GM12878 (cell line): ENCODE measurements around the gene GPC6. TPM values are rescaled to one million over a fixed set of nuclear protein-coding genes. Genes with fewer than 3 reads are reported as not detected.

Experiments
- ATAC-seq: fragments of 200-7000 bp; cut with Tn5 transposase; 3 replicates; pipeline ENCODE4 v1.9.1; 2020; ENCODE audit warnings: mild to moderate bottlenecking, moderate library complexity
- BruUV-seq: library from RNA; stranded (reverse); fragments of 400-500 nt; replicated peaks from 2 replicates; lab custom pipeline; 2021; lab: Mats Ljungman, UMichigan
- CTCF ChIA-PET: fragments of 300-600 bp; sonication (Branson Sonifier 250); formaldehyde crosslinking; extraction: SDS; loops from one replicate; lab custom pipeline; 2021; ENCODE audit warnings: inconsistent platforms; lab: Yijun Ruan, JAX
- POLR2A ChIA-PET: fragments of 350-600 bp; formaldehyde crosslinking; extraction: SDS; loops from one replicate; lab custom pipeline; 2021; ENCODE audit warnings: inconsistent platforms; lab: Charles Lee
- RAD21 ChIA-PET: fragments of 300-600 bp; sonication (Branson Sonifier 250); formaldehyde crosslinking; loops from one replicate; lab custom pipeline; 2023; ENCODE audit warnings: antibody characterized with exemption; ENCODE audit not compliant: unreplicated experiment; lab: Charles Lee
- SMC1A ChIA-PET: fragments of 300-600 bp; sonication (Branson Sonifier 250); formaldehyde crosslinking; loops from one replicate; lab custom pipeline; 2023; ENCODE audit not compliant: unreplicated experiment, uncharacterized antibody; lab: Charles Lee
- DNase-seq: peaks from one replicate; pipeline ENCODE4 v3.0.0-alpha.2; 2011; ENCODE audit warnings: low read depth, low spot score
- FAIRE-seq: peaks from 3 replicates; lab custom pipeline; 2011; peaks lifted over from hg19 to GRCh38; lab: Jason Lieb, UNC
- H2AFZ ChIP-seq: 2 replicates; pipeline ENCODE4 v1.6.0; 2011; ENCODE audit warnings: low read depth, low read length, control low read depth; ENCODE audit not compliant: control insufficient read depth
- H3K27ac ChIP-seq: 2 replicates; pipeline ENCODE4 v1.5.1; 2011; ENCODE audit warnings: control low read depth; ENCODE audit not compliant: control insufficient read depth, insufficient read depth
- H3K27me3 ChIP-seq, 2 experiments: replicated peaks in 1 of 2; 2 replicates each; pipeline versions ENCODE4 v1.6.0 to v1.6.1; 2011; ENCODE audit warnings: low read length in 1 of 2; ENCODE audit not compliant: control insufficient read depth in 2 of 2, insufficient read depth in 2 of 2
- H3K36me3 ChIP-seq, 2 experiments: 2 replicates each; pipeline ENCODE4 v1.5.1; 2011; ENCODE audit warnings: low read length in 1 of 2; ENCODE audit not compliant: control insufficient read depth in 2 of 2, insufficient read depth in 2 of 2
- H3K4me1 ChIP-seq: 2 replicates; pipeline ENCODE4 v1.6.1; 2011; ENCODE audit warnings: mild to moderate bottlenecking, low read length, moderate library complexity, mixed read lengths; ENCODE audit not compliant: control insufficient read depth, insufficient read depth
- H3K4me2 ChIP-seq: 2 replicates; pipeline ENCODE4 v1.6.0; 2011; ENCODE audit warnings: control low read depth; ENCODE audit not compliant: control insufficient read depth, insufficient read depth
- H3K4me3 ChIP-seq: fragments of 200-600 bp; sonication (generic); 2 replicates; pipeline ENCODE4 v1.5.1; 2016
- H3K79me2 ChIP-seq: 2 replicates; pipeline ENCODE4 v1.6.0; 2011; ENCODE audit warnings: low read length; ENCODE audit not compliant: control insufficient read depth, insufficient read depth
- H3K9ac ChIP-seq: 2 replicates; pipeline ENCODE4 v1.8.0; 2011; ENCODE audit warnings: low read length, control low read depth, mixed read lengths; ENCODE audit not compliant: control insufficient read depth, insufficient read depth
- H3K9me3 ChIP-seq: replicated peaks from 3 replicates; pipeline ENCODE4 v1.5.1; 2011; ENCODE audit warnings: mild to moderate bottlenecking, low read length; ENCODE audit not compliant: control insufficient read depth, insufficient read depth
- H4K20me1 ChIP-seq: 2 replicates; pipeline ENCODE4 v1.6.0; 2011; ENCODE audit not compliant: control insufficient read depth, insufficient read depth
- CBX5 ChIP-seq: sonication (generic); IDR thresholded peaks from 2 replicates; pipeline ENCODE4 v1.6.1; 2016; ENCODE audit warnings: low read depth, moderate library complexity, mild to moderate bottlenecking, inconsistent platforms
- HCFC1 ChIP-seq: fragments of 150-350 bp; IDR thresholded peaks from 2 replicates; pipeline ENCODE4 v1.6.1; 2014; ENCODE audit warnings: low read length
- PML ChIP-seq: IDR thresholded peaks from 2 replicates; pipeline ENCODE4 v1.6.1; 2012; ENCODE audit warnings: low read length, inconsistent platforms
- RAD51 ChIP-seq: fragments of 450-650 bp; IDR thresholded peaks from 2 replicates; pipeline ENCODE4 v1.6.1; 2016; ENCODE audit warnings: moderate library complexity, mild to moderate bottlenecking, inconsistent platforms
- RCOR1 ChIP-seq: conservative IDR thresholded peaks from 2 replicates; pipeline ENCODE4 v1.6.1; 2012; ENCODE audit warnings: low read depth, low read length, improper control_type of control experiment
- SRF ChIP-seq, 2 experiments: IDR thresholded peaks; 2 replicates each; pipeline ENCODE4 v1.6.1; 2011; ENCODE audit warnings: low read depth in 2 of 2, low read length in 2 of 2, mild to moderate bottlenecking in 1 of 2, moderate library complexity in 1 of 2
- WGBS: methylation state at CpG from one replicate; pipeline ENCODE4 v1.1.6; 2016; ENCODE audit warnings: low lambda C conversion rate; ENCODE audit not compliant: insufficient replicate concordance, insufficient coverage; ENCODE audit errors: missing lambda C conversion rate; 5-methylcytosine and 5-hydroxymethylcytosine counted together
- in situ Hi-C: fragments of 300-500 bp; cut with MboI; formaldehyde crosslinking; loops from 9 replicates; pipeline ENCODE4 v1.14.3; 2018; ENCODE audit warnings: mixed read lengths
- intact Hi-C: fragments of 100-400 bp; cut with micrococcal nuclease; formaldehyde crosslinking; loops from one replicate; pipeline ENCODE4 v1.14.2; 2022; ENCODE audit not compliant: unreplicated experiment
- polyA plus RNA-seq, 11 experiments: library from polyadenylated mRNA; depleted of rRNA in 4 of 11; unstranded in 6 of 11; stranded (reverse) in 5 of 11; fragments of >200 nt; fragmentation: Nextera tagmentation in 4 of 11; fragmentation: Illumina TruSeq in 1 of 11; extraction: Ambion mirVana in 4 of 11; extraction: Trizol in 1 of 11; gene quantifications; 1 replicate in 1 of 11; 2 replicates in 10 of 11; pipeline versions ENCODE4 v1.2.1 to v1.2.3, GENCODE V29; 2011 to 2016; ENCODE audit warnings: inconsistent platforms in 2 of 11, missing spikeins in 2 of 11, low read depth in 1 of 11
- total RNA-seq, 4 experiments: library from RNA; depleted of rRNA in 3 of 4; stranded (reverse); fragments of >200 nt in 3 of 4; fragmentation: Illumina TruSeq in 1 of 4; extraction: Trizol in 1 of 4; gene quantifications; 2 replicates each; pipeline versions ENCODE4 v1.2.1 to v1.2.3, GENCODE V29; 2013 to 2021
- TF ChIP-seq, protein P1 (sequence below), 3 experiments: IDR thresholded peaks in 2 of 3; conservative IDR thresholded peaks in 1 of 3; 2 replicates each; pipeline ENCODE4 v1.5.1; 2011; ENCODE audit warnings: low read depth in 3 of 3, low read length in 3 of 3, mild to moderate bottlenecking in 3 of 3, control low read depth in 2 of 3, moderate library complexity in 2 of 3, inconsistent platforms in 1 of 3, mixed read lengths in 1 of 3; ENCODE audit not compliant: control insufficient read depth in 2 of 3, insufficient read depth in 1 of 3; ENCODE audit errors: extremely low read depth in 1 of 3

Gene GPC6
- total and polyA plus RNA-seq, 10 of the 15 experiments (the other 5 are each of a cell fraction or from before 2014, with no cell fraction given), result 0.03 to 0.04 (median 0.03) TPM; not detected in 7

DNA sequence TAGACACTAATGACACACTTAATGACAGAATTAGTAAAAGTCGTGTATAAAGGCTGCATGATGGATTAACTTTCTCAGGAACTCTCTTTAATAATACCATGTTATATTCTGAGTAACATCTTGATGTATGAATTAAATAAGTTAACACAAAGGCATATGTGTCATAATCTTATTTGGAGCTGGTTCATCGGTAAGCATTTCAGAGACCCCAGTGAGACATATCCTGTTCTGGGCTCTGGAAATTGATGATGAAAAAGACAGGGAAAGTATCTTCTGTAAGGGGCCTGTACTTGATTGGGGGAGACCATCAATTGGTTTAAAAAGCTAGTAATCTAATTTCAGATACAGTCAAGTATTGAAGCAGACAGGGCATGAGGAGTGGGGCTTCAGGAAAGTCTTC, 547.9 kb downstream of the GPC6 start (continued):
- TF ChIP-seq PML, result no peak

DNA sequence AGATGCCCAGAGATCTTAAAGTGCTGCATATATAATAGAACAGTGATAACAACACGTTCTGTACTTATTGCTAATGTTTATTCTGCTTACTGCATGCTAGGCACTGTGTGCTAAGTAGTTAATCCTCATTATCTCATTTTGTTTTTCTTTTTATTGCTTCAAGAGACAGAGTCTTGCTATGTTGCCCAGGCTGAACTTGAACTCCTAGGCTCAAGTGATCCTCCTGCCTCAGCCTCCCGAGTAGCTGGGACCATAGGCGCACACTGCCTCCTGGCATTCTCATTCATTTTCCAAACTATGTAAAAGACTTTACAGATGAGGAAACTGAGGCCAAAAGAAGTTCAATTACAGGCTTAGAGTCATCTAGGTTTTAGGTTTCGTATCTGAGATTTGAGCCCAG, 548.4 kb downstream of the GPC6 start:
- 30% methylated on average over 4 of the region's 4 CpGs for WGBS
- TF ChIP-seq PML (no peak), HCFC1 (no peak)
- ChIA-PET POLR2A (no interaction called here), RAD21 (no interaction called here), CTCF (interaction anchor here (0.6 kb wide), 1 partner anchor 8 kb away, joined by 3 read pairs; no protein-coding TSS in a partner anchor), SMC1A (interaction anchor here (1.2 kb wide), 1 partner anchor 20 kb away, joined by 3 read pairs; no protein-coding TSS in a partner anchor)
- Histone ChIP-seq H3K4me2 (no peak overlapping the region), H3K4me3 (no peak overlapping the region), H3K36me3 (no peaks in the 10 kb centered on the region), H3K79me2 (no peaks in the 10 kb centered on the region), H3K9ac (no peak overlapping the region), H3K27ac (no peak overlapping the region), H3K4me1 (no peaks in the 10 kb centered on the region), H3K27me3 (no peaks in the 10 kb centered on the region), H3K9me3 (no peaks in the 10 kb centered on the region), H2AFZ (no peak overlapping the region), H4K20me1 (no peaks in the 10 kb centered on the region)
- intact Hi-C loops, result no loop called here
- ATAC-seq (no peak), FAIRE-seq (no peak), DNase-seq (no peak)
- in situ Hi-C loops, result no loop called here
- BruUV-seq, result no TSS peak

DNA sequence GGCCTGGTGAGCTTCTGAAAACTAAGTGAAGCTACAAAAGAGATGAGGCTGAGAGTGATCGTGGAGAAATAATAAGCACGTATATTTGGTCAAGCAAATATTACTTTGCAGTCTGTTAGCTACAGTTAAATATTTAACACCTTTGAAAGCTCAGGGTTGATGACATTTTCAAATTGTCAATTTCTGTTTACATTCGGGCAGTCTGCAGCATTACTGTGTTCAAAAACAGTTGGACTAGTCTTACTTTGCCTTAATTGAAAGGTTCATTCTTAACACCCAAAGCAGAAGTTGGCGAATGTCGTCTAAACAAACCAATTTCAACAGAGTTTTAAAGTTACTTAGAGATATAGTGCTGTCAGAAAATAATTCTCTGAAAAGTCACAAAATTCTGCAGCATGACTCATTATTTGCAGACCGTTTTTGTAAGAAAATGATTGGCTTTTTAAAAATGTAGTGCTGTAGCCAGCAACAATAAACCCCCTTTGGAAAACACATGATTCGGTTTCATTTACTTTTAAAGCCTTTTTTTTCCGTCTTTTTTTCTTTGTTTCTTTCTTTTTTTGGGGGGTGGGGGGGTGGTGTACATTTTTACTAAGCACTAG, 549.0 kb downstream of the GPC6 start:
- POLR2A ChIA-PET, result no interaction called here
- no peaks in the 10 kb centered on the region for H3K36me3 ChIP-seq
- H3K9ac ChIP-seq, result no peak overlapping the region
- SMC1A ChIA-PET, result interaction anchor here (1.2 kb wide), 1 partner anchor 21 kb away, joined by 3 read pairs; no protein-coding TSS in a partner anchor
- no peak overlapping the region for H2AFZ ChIP-seq
- RAD21 ChIA-PET, result no interaction called here
- no peak for DNase-seq
- H3K79me2 ChIP-seq, result no peaks in the 10 kb centered on the region
- H3K27me3 ChIP-seq, result no peaks in the 10 kb centered on the region
- no peak for ATAC-seq
- WGBS, result 10% methylated on average over 8 of the region's 8 CpGs
- H3K4me3 ChIP-seq, result no peak overlapping the region
- no peak overlapping the region for H3K4me2 ChIP-seq
- no peaks in the 10 kb centered on the region for H3K9me3 ChIP-seq
- H3K27ac ChIP-seq, result no peak overlapping the region
- CTCF ChIA-PET, result interaction anchor here (0.6 kb wide), 1 partner anchor 9 kb away, joined by 3 read pairs; no protein-coding TSS in a partner anchor
- in situ Hi-C loops (no loop called here), intact Hi-C loops (no loop called here)
- BruUV-seq, result no TSS peak
- H3K4me1 ChIP-seq, result no peaks in the 10 kb centered on the region
- H4K20me1 ChIP-seq, result no peaks in the 10 kb centered on the region
- no peak for FAIRE-seq
- TF ChIP-seq RAD51 (no peak), SRF (IDR thresholded peaks at IDR 0.05; ENCODE audit: low read depth in 2 of 2, low read length in 2 of 2) (no peak), CBX5 (no peak), RCOR1 (no peak)
- TF ChIP-seq, protein P1, sequence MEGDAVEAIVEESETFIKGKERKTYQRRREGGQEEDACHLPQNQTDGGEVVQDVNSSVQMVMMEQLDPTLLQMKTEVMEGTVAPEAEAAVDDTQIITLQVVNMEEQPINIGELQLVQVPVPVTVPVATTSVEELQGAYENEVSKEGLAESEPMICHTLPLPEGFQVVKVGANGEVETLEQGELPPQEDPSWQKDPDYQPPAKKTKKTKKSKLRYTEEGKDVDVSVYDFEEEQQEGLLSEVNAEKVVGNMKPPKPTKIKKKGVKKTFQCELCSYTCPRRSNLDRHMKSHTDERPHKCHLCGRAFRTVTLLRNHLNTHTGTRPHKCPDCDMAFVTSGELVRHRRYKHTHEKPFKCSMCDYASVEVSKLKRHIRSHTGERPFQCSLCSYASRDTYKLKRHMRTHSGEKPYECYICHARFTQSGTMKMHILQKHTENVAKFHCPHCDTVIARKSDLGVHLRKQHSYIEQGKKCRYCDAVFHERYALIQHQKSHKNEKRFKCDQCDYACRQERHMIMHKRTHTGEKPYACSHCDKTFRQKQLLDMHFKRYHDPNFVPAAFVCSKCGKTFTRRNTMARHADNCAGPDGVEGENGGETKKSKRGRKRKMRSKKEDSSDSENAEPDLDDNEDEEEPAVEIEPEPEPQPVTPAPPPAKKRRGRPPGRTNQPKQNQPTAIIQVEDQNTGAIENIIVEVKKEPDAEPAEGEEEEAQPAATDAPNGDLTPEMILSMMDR (IDR thresholded peaks at IDR 0.05 in 2 of 3, conservative IDR thresholded peaks at IDR 0.05 in 1 of 3; ENCODE audit: control insufficient read depth in 2 of 3, extremely low read depth in 1 of 3, insufficient read depth in 1 of 3, low read depth in 3 of 3, low read length in 3 of 3), result no peak
